GM12865 (cell line): ENCODE measurements around the gene RSPO3.

Source experiments
- DNase-seq: peaks from one replicate; pipeline ENCODE4 v3.0.0; 2010; ENCODE audit warnings: low read depth
- H3K4me3 ChIP-seq: 2 replicates; pipeline ENCODE4 v1.5.1; 2011; ENCODE audit warnings: mild to moderate bottlenecking, low read depth, low read length, control low read depth
- CTCF ChIP-seq: IDR thresholded peaks from 2 replicates; pipeline ENCODE4 v1.5.1; 2011; ENCODE audit warnings: low read length, control low read depth, low read depth, inconsistent platforms; ENCODE audit not compliant: insufficient read depth; ENCODE audit errors: missing control alignments

The RSPO3 gene

GRCh38 chr6:127198549-127198948, 80.1 kb downstream of the RSPO3 start:
- no peak for TF ChIP-seq CTCF
- no peak for DNase-seq
- H3K4me3 ChIP-seq = no peak overlapping the region

GRCh38 chr6:127199470-127199869, 81.0 kb downstream of the RSPO3 start:
- no peak overlapping the region for H3K4me3 ChIP-seq
- TF ChIP-seq CTCF = no peak
- DNase-seq = no peak

GRCh38 chr6:127200114-127200513, 81.6 kb downstream of the RSPO3 start:
- H3K4me3 ChIP-seq = no peak overlapping the region
- DNase-seq = no peak
- TF ChIP-seq CTCF = no peak

- DNase-seq = no peak
- TF ChIP-seq CTCF = no peak
- H3K4me3 ChIP-seq = no peak overlapping the region
Observed at GRCh38 chr6:127201321-127201720, 82.8 kb downstream of the RSPO3 start.

GRCh38 chr6:127202676-127203075, 84.2 kb downstream of the RSPO3 start:
- no peak for DNase-seq
- no peak overlapping the region for H3K4me3 ChIP-seq
- no peak for TF ChIP-seq CTCF

- H3K4me3 ChIP-seq = no peak overlapping the region
- DNase-seq = no peak
- TF ChIP-seq CTCF = no peak
Observed at GRCh38 chr6:127204281-127204680, 85.8 kb downstream of the RSPO3 start.

- no peak for DNase-seq
Observed at GRCh38 chr6:127205036-127205435, 86.6 kb downstream of the RSPO3 start.

More at GRCh38 chr6:127205036-127205435, 86.6 kb downstream of the RSPO3 start:
- H3K4me3 ChIP-seq = no peak overlapping the region
- TF ChIP-seq CTCF = no peak
